GM23338 (cell line): ENCODE results near the gene SMG6. TPM values are rescaled to one million over a fixed set of nuclear protein-coding genes. Genes with fewer than 3 reads are reported as not detected.
A peak's percentile ranks its signal among the peaks of the same experiment; 100 is the strongest.

Experiments used
- ATAC-seq: fragments of 200-7000 bp; cut with Tn5 transposase; 3 replicates; pipeline ENCODE4 v1.9.1; 2020
- DNase-seq: peaks from one replicate; pipeline ENCODE4 v3.0.0-alpha.2; 2015; ENCODE audit warnings: low spot score
- H2AFZ ChIP-seq: fragments of 200-600 bp; sonication (generic); 2 replicates; pipeline ENCODE4 v1.8.0; 2016; ENCODE audit warnings: antibody characterized with exemption, mild to moderate bottlenecking, moderate library complexity
- H3F3A ChIP-seq: fragments of 200-600 bp; sonication (generic); replicated peaks from 2 replicates; pipeline ENCODE4 v1.8.0; 2017; ENCODE audit warnings: antibody characterized with exemption, mixed run types, low read depth
- H3K27ac ChIP-seq: fragments of 200-600 bp; sonication (generic); 2 replicates; pipeline ENCODE4 v1.6.1; 2016; ENCODE audit warnings: low read depth
- H3K27me3 ChIP-seq: fragments of 200-600 bp; sonication (generic); 2 replicates; pipeline ENCODE4 v1.8.0; 2016; ENCODE audit warnings: mild to moderate bottlenecking, mixed run types, moderate library complexity; ENCODE audit not compliant: insufficient read depth
- H3K36me3 ChIP-seq: fragments of 200-600 bp; sonication (generic); 2 replicates; pipeline ENCODE4 v1.8.0; 2016; ENCODE audit warnings: mild to moderate bottlenecking; ENCODE audit not compliant: insufficient read depth
- H3K4me1 ChIP-seq: fragments of 200-600 bp; sonication (generic); 2 replicates; pipeline ENCODE4 v1.8.0; 2016; ENCODE audit warnings: mild to moderate bottlenecking, moderate library complexity; ENCODE audit not compliant: insufficient read depth
- H3K4me2 ChIP-seq: fragments of 200-600 bp; sonication (generic); 2 replicates; pipeline ENCODE4 v1.7.1; 2017; ENCODE audit warnings: mixed run types
- H3K4me3 ChIP-seq: fragments of 200-600 bp; sonication (generic); 2 replicates; pipeline ENCODE4 v1.6.1; 2016; ENCODE audit warnings: mixed run types
- H3K79me2 ChIP-seq: fragments of 200-600 bp; sonication (generic); replicated peaks from 2 replicates; pipeline ENCODE4 v1.8.0; 2017; ENCODE audit warnings: mild to moderate bottlenecking; ENCODE audit not compliant: insufficient read depth
- H3K9me2 ChIP-seq: fragments of 200-600 bp; sonication (generic); 2 replicates; pipeline ENCODE4 v1.8.0; 2017; ENCODE audit not compliant: insufficient read depth
- H4K20me1 ChIP-seq: fragments of 200-600 bp; sonication (generic); replicated peaks from 2 replicates; pipeline ENCODE4 v1.8.0; 2017; ENCODE audit warnings: mild to moderate bottlenecking; ENCODE audit not compliant: insufficient read depth
- H3K27ac Mint-ChIP-seq: 2 replicates; pipeline ENCODE4 v1.8.0; 2020; ENCODE audit warnings: inconsistent platforms, mild to moderate bottlenecking, moderate library complexity, mixed read lengths
- H3K27me3 Mint-ChIP-seq: 3 replicates; pipeline ENCODE4 v1.8.0; 2022; ENCODE audit warnings: low read depth, mild to moderate bottlenecking, moderate library complexity, mixed read lengths, inconsistent platforms; ENCODE audit not compliant: insufficient read depth, poor library complexity
- H3K36me3 Mint-ChIP-seq: 3 replicates; pipeline ENCODE4 v1.8.0; 2021; ENCODE audit warnings: low read depth, mild to moderate bottlenecking, inconsistent platforms, moderate library complexity, mixed read lengths
- H3K4me1 Mint-ChIP-seq: 3 replicates; pipeline ENCODE4 v1.8.0; 2020; ENCODE audit warnings: mild to moderate bottlenecking, inconsistent platforms, mixed read lengths
- H3K4me3 Mint-ChIP-seq: 3 replicates; pipeline ENCODE4 v1.8.0; 2021; ENCODE audit warnings: moderate library complexity, mild to moderate bottlenecking, inconsistent platforms, mixed read lengths
- H3K9me3 Mint-ChIP-seq: 3 replicates; pipeline ENCODE4 v1.8.0; 2020; ENCODE audit warnings: moderate library complexity, mild to moderate bottlenecking, inconsistent platforms, mixed read lengths
- CREB1 ChIP-seq: fragments of 250-450 bp; sonication (Bioruptor Pico); IDR thresholded peaks from 2 replicates; pipeline ENCODE4 v1.5.0; 2020; ENCODE audit warnings: low read depth, mild to moderate bottlenecking, moderate library complexity
- EZH2 ChIP-seq: fragments of 200-600 bp; sonication (generic); IDR thresholded peaks from one replicate; pipeline ENCODE4 v1.8.0; 2017; ENCODE audit warnings: antibody characterized with exemption, mild to moderate bottlenecking, low read depth; ENCODE audit not compliant: unreplicated experiment
- JUNB ChIP-seq: IDR thresholded peaks from one replicate; pipeline ENCODE4 v1.6.1; 2016; ENCODE audit warnings: antibody characterized with exemption; ENCODE audit not compliant: unreplicated experiment
- NANOG ChIP-seq: IDR thresholded peaks from 2 replicates; pipeline ENCODE4 v1.6.1; 2016; ENCODE audit warnings: antibody characterized with exemption, borderline replicate concordance
- POLR2AphosphoS5 ChIP-seq: IDR thresholded peaks from 2 replicates; pipeline ENCODE4 v1.6.1; 2016; ENCODE audit warnings: antibody characterized with exemption, low read depth
- ZNF114 ChIP-seq: fragments of 250-450 bp; sonication (Bioruptor Pico); IDR thresholded peaks from 2 replicates; pipeline ENCODE4 v1.5.0; 2020; ENCODE audit warnings: mild to moderate bottlenecking, moderate library complexity
- ZNF331 ChIP-seq: fragments of 250-450 bp; sonication (Bioruptor Pico); IDR thresholded peaks from 2 replicates; pipeline ENCODE4 v1.5.0; 2020; ENCODE audit warnings: low read depth, mild to moderate bottlenecking, moderate library complexity
- polyA plus RNA-seq: library from polyadenylated mRNA; unstranded; fragments of >200 nt; fragmentation: Nextera tagmentation; extraction: Ambion mirVana; gene quantifications from 2 replicates; pipeline ENCODE4 v1.2.1, GENCODE V29; 2016
- total RNA-seq: library from RNA; depleted of rRNA; stranded (reverse); fragments of >200 nt; shearing (Covaris generic); gene quantifications from 2 replicates; pipeline ENCODE4 v1.2.3, GENCODE V29; 2014
- TF ChIP-seq, protein P1 (sequence below): fragments of 250-450 bp; sonication (Bioruptor Pico); IDR thresholded peaks from 2 replicates; pipeline ENCODE4 v1.5.0; 2020; ENCODE audit warnings: mild to moderate bottlenecking, moderate library complexity

SMG6 gene
- total and polyA plus RNA-seq, 2 experiments from 2014 or later, result 10.4 to 43.1 TPM

DNA sequence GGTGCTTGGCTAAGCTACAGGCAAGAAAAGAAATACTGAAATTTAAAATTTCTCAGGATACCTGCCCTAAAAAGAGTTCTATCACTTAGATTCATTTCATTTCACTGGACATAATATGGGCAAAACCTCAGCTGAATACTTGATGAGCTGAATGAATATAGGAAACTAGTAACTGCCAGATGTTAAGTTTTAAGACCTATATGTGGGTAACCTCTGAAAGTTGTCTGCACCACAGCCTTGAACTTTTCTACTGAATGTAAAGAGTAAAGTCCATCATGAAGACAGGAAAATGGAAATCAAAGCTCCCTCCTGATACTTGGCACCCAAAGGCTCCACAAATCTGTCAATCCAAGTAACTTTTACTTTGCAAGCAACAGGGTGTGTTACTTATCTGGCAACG is 197.9 kb downstream of the SMG6 start:
- Histone ChIP-seq H3K27ac (no peak overlapping the region), H3K4me2 (no peak overlapping the region), H3K27me3 (no peaks in the 10 kb centered on the region), H3F3A (no peaks in the 10 kb centered on the region), H3K36me3 (no peaks in the 10 kb centered on the region), H3K4me1 (no peaks in the 10 kb centered on the region), H3K9me2 (no peaks in the 10 kb centered on the region), H2AFZ (no peak overlapping the region), H4K20me1 (no peaks in the 10 kb centered on the region), H3K79me2 (no peaks in the 10 kb centered on the region; the same call in 1 of the 2 replicates), H3K4me3 (no peak overlapping the region)
- TF ChIP-seq CREB1 (CRISPR knock-in tag) (no peak), POLR2AphosphoS5 (no peak)
- H3K36me3 Mint-ChIP-seq, result no peaks in the 10 kb centered on the region
- H3K27me3 Mint-ChIP-seq, result no peaks in the 10 kb centered on the region
- no peaks in the 10 kb centered on the region for H3K9me3 Mint-ChIP-seq
- ATAC-seq (no peak), DNase-seq (no peak)
- no peak overlapping the region for H3K27ac Mint-ChIP-seq
- H3K4me3 Mint-ChIP-seq, result no peak overlapping the region
- peaks cover 3% of the 10 kb centered on the region; the same call in 1 of the 3 replicates for H3K4me1 Mint-ChIP-seq

GRCh38 chr17:2102931-2103809 is 200.4 kb downstream of the SMG6 start:
- ATAC-seq, result no peak
- H3K27me3 Mint-ChIP-seq, result no peaks in the 10 kb centered on the region
- DNase-seq, result no peak
- H3K27ac ChIP-seq, result no peak overlapping the region
- H3K4me3 ChIP-seq, result no peak overlapping the region
- no peaks in the 10 kb centered on the region for H3K27me3 ChIP-seq
- no peak overlapping the region for H3K4me2 ChIP-seq
- no peaks in the 10 kb centered on the region for H3K9me3 Mint-ChIP-seq
- no peaks in the 10 kb centered on the region for H3F3A ChIP-seq
- no peak for TF ChIP-seq ZNF331 (CRISPR knock-in tag)
- no peak for TF ChIP-seq EZH2
- H3K79me2 ChIP-seq, result no peaks in the 10 kb centered on the region
- H3K27ac Mint-ChIP-seq, result 0 out of 2 replicates have a peak overlapping the region, but pooled peaks have one; percentile 8
- H4K20me1 ChIP-seq, result no peaks in the 10 kb centered on the region
- H3K9me2 ChIP-seq, result no peaks in the 10 kb centered on the region
- H3K36me3 ChIP-seq, result no peaks in the 10 kb centered on the region
- no peaks in the 10 kb centered on the region for H3K4me1 ChIP-seq
- peaks cover 3% of the 10 kb centered on the region; the same call in 1 of the 3 replicates for H3K4me1 Mint-ChIP-seq
- no peaks in the 10 kb centered on the region for H3K36me3 Mint-ChIP-seq
- no peak overlapping the region for H2AFZ ChIP-seq
- H3K4me3 Mint-ChIP-seq, result no peak overlapping the region

- no peak overlapping the region for H3K27ac Mint-ChIP-seq
- no peaks in the 10 kb centered on the region for H3K27me3 ChIP-seq
- no peak for ATAC-seq
- no peak for TF ChIP-seq ZNF114
- TF ChIP-seq CREB1 (CRISPR knock-in tag), result no peak
- TF ChIP-seq, protein P1, sequence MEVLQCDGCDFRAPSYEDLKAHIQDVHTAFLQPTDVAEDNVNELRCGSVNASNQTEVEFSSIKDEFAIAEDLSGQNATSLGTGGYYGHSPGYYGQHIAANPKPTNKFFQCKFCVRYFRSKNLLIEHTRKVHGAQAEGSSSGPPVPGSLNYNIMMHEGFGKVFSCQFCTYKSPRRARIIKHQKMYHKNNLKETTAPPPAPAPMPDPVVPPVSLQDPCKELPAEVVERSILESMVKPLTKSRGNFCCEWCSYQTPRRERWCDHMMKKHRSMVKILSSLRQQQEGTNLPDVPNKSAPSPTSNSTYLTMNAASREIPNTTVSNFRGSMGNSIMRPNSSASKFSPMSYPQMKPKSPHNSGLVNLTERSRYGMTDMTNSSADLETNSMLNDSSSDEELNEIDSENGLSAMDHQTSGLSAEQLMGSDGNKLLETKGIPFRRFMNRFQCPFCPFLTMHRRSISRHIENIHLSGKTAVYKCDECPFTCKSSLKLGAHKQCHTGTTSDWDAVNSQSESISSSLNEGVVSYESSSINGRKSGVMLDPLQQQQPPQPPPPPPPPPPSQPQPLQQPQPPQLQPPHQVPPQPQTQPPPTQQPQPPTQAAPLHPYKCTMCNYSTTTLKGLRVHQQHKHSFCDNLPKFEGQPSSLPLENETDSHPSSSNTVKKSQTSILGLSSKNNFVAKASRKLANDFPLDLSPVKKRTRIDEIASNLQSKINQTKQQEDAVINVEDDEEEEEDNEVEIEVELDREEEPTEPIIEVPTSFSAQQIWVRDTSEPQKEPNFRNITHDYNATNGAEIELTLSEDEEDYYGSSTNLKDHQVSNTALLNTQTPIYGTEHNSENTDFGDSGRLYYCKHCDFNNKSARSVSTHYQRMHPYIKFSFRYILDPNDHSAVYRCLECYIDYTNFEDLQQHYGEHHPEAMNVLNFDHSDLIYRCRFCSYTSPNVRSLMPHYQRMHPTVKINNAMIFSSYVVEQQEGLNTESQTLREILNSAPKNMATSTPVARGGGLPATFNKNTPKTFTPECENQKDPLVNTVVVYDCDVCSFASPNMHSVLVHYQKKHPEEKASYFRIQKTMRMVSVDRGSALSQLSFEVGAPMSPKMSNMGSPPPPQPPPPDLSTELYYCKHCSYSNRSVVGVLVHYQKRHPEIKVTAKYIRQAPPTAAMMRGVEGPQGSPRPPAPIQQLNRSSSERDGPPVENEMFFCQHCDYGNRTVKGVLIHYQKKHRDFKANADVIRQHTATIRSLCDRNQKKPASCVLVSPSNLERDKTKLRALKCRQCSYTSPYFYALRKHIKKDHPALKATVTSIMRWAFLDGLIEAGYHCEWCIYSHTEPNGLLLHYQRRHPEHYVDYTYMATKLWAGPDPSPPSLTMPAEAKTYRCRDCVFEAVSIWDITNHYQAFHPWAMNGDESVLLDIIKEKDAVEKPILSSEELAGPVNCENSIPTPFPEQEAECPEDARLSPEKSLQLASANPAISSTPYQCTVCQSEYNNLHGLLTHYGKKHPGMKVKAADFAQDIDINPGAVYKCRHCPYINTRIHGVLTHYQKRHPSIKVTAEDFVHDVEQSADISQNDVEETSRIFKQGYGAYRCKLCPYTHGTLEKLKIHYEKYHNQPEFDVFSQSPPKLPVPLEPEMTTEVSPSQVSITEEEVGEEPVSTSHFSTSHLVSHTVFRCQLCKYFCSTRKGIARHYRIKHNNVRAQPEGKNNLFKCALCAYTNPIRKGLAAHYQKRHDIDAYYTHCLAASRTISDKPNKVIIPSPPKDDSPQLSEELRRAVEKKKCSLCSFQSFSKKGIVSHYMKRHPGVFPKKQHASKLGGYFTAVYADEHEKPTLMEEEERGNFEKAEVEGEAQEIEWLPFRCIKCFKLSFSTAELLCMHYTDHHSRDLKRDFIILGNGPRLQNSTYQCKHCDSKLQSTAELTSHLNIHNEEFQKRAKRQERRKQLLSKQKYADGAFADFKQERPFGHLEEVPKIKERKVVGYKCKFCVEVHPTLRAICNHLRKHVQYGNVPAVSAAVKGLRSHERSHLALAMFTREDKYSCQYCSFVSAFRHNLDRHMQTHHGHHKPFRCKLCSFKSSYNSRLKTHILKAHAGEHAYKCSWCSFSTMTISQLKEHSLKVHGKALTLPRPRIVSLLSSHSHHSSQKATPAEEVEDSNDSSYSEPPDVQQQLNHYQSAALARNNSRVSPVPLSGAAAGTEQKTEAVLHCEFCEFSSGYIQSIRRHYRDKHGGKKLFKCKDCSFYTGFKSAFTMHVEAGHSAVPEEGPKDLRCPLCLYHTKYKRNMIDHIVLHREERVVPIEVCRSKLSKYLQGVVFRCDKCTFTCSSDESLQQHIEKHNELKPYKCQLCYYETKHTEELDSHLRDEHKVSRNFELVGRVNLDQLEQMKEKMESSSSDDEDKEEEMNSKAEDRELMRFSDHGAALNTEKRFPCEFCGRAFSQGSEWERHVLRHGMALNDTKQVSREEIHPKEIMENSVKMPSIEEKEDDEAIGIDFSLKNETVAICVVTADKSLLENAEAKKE (CRISPR knock-in tag), result no peak
- TF ChIP-seq JUNB, result no peak
- TF ChIP-seq NANOG, result no peak
- TF ChIP-seq ZNF331 (CRISPR knock-in tag), result no peak
These were observed 201.9 kb downstream of the SMG6 start for GRCh38 chr17:2101448-2102257.

More at GRCh38 chr17:2101448-2102257, 201.9 kb downstream of the SMG6 start:
- no peaks in the 10 kb centered on the region for H3K27me3 Mint-ChIP-seq
- H3K36me3 Mint-ChIP-seq, result no peaks in the 10 kb centered on the region
- H3K9me2 ChIP-seq, result no peaks in the 10 kb centered on the region
- H4K20me1 ChIP-seq, result no peaks in the 10 kb centered on the region
- H3K9me3 Mint-ChIP-seq, result no peaks in the 10 kb centered on the region
- no peak for DNase-seq
- no peak overlapping the region for H3K4me2 ChIP-seq
- H3K4me3 Mint-ChIP-seq, result no peak overlapping the region
- H3K36me3 ChIP-seq, result no peaks in the 10 kb centered on the region
- no peak overlapping the region for H3K4me3 ChIP-seq
- H3K79me2 ChIP-seq, result no peaks in the 10 kb centered on the region
- no peak overlapping the region for H2AFZ ChIP-seq
- H3K27ac ChIP-seq, result no peak overlapping the region
- H3K4me1 Mint-ChIP-seq, result peaks cover 3% of the 10 kb centered on the region; the same call in 1 of the 3 replicates
- no peaks in the 10 kb centered on the region for H3K4me1 ChIP-seq
- no peaks in the 10 kb centered on the region for H3F3A ChIP-seq
